HepG2 (cell line): ENCODE results near the gene STIM1. TPM values are rescaled to one million over a fixed set of nuclear protein-coding genes. Genes with fewer than 3 reads are reported as not detected.

Experiments used
- ASH2L ChIP-seq: fragments of 300-600, 200-600 bp; sonication (generic); IDR thresholded peaks from 2 replicates; pipeline ENCODE4 v1.7.0; 2017; ENCODE audit warnings: low read depth, mild to moderate bottlenecking, moderate library complexity, mixed read lengths, low read length; ENCODE audit not compliant: insufficient read length
- CENPT ChIP-seq: sonication (generic); formaldehyde crosslinking; IDR thresholded peaks from 2 replicates; pipeline ENCODE4 v1.8.0; 2022; ENCODE audit warnings: low read depth, mild to moderate bottlenecking, moderate library complexity, missing genetic modification reagents
- CREB1 ChIP-seq, 2 experiments: fragments of 450-650 bp in 1 of 2; IDR thresholded peaks; 2 replicates each; pipeline ENCODE4 v1.6.1; 2016 to 2017; ENCODE audit warnings: control low read depth in 1 of 2, mild to moderate bottlenecking in 1 of 2, missing compliant biosample characterization in 1 of 2, missing genetic modification characterization in 1 of 2
- ELK4 ChIP-seq: sonication (generic); formaldehyde crosslinking; IDR thresholded peaks from 2 replicates; pipeline ENCODE4 v1.9.0; 2021; ENCODE audit warnings: missing genetic modification reagents, borderline replicate concordance
- ETV5 ChIP-seq: IDR thresholded peaks from 2 replicates; pipeline ENCODE4 v1.6.1; 2018; ENCODE audit warnings: missing biosample characterization, missing genetic modification reagents, inconsistent platforms, borderline replicate concordance
- FOSL2 ChIP-seq: sonication (generic); formaldehyde crosslinking; IDR thresholded peaks from 2 replicates; pipeline ENCODE4 v1.4.0; 2020; ENCODE audit warnings: missing genetic modification reagents
- GTF3A ChIP-seq: sonication (generic); formaldehyde crosslinking; conservative IDR thresholded peaks from 2 replicates; pipeline ENCODE4 v1.4.0; 2020; ENCODE audit warnings: mild to moderate bottlenecking, missing genetic modification reagents
- HNF4G ChIP-seq, 2 experiments: sonication (generic) in 1 of 2; formaldehyde crosslinking in 1 of 2; IDR thresholded peaks; 2 replicates each; pipeline versions ENCODE4 v1.4.0 to v1.6.1; 2011 to 2020; ENCODE audit warnings: borderline replicate concordance in 2 of 2, low read depth in 2 of 2, mild to moderate bottlenecking in 2 of 2, low read length in 1 of 2, missing genetic modification reagents in 1 of 2, moderate library complexity in 1 of 2
- MZF1 ChIP-seq: sonication (generic); formaldehyde crosslinking; IDR thresholded peaks from 2 replicates; pipeline ENCODE4 v1.8.1; 2023; ENCODE audit warnings: mild to moderate bottlenecking, missing genetic modification reagents, borderline replicate concordance
- POLR2G ChIP-seq: fragments of 200-400 bp; formaldehyde crosslinking; IDR thresholded peaks from 2 replicates; pipeline ENCODE4 v1.6.1; 2018; ENCODE audit warnings: mild to moderate bottlenecking, low read depth, low read length, moderate library complexity
- RFXAP ChIP-seq: sonication (generic); formaldehyde crosslinking; IDR thresholded peaks from 2 replicates; pipeline ENCODE4 v1.4.0; 2020; ENCODE audit warnings: missing genetic modification reagents, borderline replicate concordance
- SNAPC2 ChIP-seq: sonication (generic); formaldehyde crosslinking; IDR thresholded peaks from 2 replicates; pipeline ENCODE4 v1.8.1; 2022; ENCODE audit warnings: mild to moderate bottlenecking, missing genetic modification reagents
- SP4 ChIP-seq: sonication (generic); formaldehyde crosslinking; IDR thresholded peaks from 2 replicates; pipeline ENCODE4 v1.8.1; 2023; ENCODE audit warnings: mild to moderate bottlenecking, missing genetic modification reagents
- YY1 ChIP-seq: IDR thresholded peaks from 2 replicates; pipeline ENCODE4 v1.6.1; 2011; ENCODE audit warnings: low read length, low read depth, moderate library complexity, mild to moderate bottlenecking; ENCODE audit not compliant: insufficient read depth, insufficient replicate concordance
- ZNF607 ChIP-seq: sonication (generic); formaldehyde crosslinking; IDR thresholded peaks from 2 replicates; pipeline ENCODE4 v1.5.1; 2020; ENCODE audit warnings: missing genetic modification reagents, mild to moderate bottlenecking, borderline replicate concordance
- ZNF678 ChIP-seq: sonication (generic); formaldehyde crosslinking; IDR thresholded peaks from 2 replicates; pipeline ENCODE4 v1.4.0; 2020; ENCODE audit warnings: mild to moderate bottlenecking, missing genetic modification reagents
- ZNF75D ChIP-seq: sonication (generic); formaldehyde crosslinking; IDR thresholded peaks from 2 replicates; pipeline ENCODE4 v1.8.1; 2023; ENCODE audit warnings: missing genetic modification reagents, mild to moderate bottlenecking, borderline replicate concordance
- ZNF850 ChIP-seq: sonication (generic); formaldehyde crosslinking; conservative IDR thresholded peaks from 2 replicates; pipeline ENCODE4 v1.9.0; 2021; ENCODE audit warnings: mild to moderate bottlenecking, missing genetic modification reagents
- polyA plus RNA-seq, 8 experiments: library from polyadenylated mRNA; depleted of rRNA in 3 of 8; stranded (reverse) in 7 of 8; unstranded in 1 of 8; fragments of >200 nt; fragmentation: Illumina TruSeq in 4 of 8; extraction: Trizol in 4 of 8; gene quantifications; 2 replicates each; pipeline versions ENCODE4 v1.2.1 to v1.2.3, GENCODE V29; 2011 to 2016; ENCODE audit warnings: low read depth in 4 of 8, missing spikeins in 1 of 8, mixed read lengths in 1 of 8; ENCODE audit not compliant: insufficient read depth in 1 of 8
- total RNA-seq, 5 experiments: library from RNA; depleted of rRNA; stranded (reverse); fragments of >200 nt; fragmentation: Illumina TruSeq; extraction: Trizol; gene quantifications; 2 replicates each; pipeline ENCODE4 v1.2.3, GENCODE V29; 2016; ENCODE audit warnings: low read depth in 1 of 5
- TF ChIP-seq, protein P1 (sequence below): sonication (generic); formaldehyde crosslinking; IDR thresholded peaks from 2 replicates; pipeline ENCODE4 v1.4.0; 2020; ENCODE audit warnings: missing genetic modification reagents, borderline replicate concordance
- TF ChIP-seq, protein P2 (sequence below): IDR thresholded peaks from 2 replicates; pipeline ENCODE4 v1.6.1; 2016; ENCODE audit warnings: low read depth

Gene STIM1
- total and polyA plus RNA-seq, 2 of the 13 experiments (the other 11 are each of a cell fraction or from before 2014, with no cell fraction given), result 19.2 to 28.5 TPM

DNA sequence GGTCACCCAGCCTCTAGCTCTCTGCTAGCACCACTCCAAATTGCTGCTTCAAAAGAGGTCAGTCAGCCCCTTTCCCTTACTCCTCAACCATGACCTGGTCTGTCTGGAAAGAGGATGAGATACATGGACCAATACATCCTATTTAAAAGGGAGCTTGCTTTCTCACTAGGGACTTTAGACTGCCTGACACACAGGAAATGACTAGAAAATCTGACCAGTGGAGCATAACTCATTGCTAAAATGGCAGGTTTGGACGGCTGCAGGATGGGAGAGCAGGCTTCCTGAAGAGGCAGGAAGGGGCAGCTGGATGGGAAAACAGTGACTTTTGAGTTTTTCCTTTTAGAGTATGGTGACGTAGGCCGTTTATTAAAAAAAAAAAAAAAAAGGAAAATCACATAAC lies 25.3 kb downstream of the STIM1 start (continued):
- TF ChIP-seq, protein P1, sequence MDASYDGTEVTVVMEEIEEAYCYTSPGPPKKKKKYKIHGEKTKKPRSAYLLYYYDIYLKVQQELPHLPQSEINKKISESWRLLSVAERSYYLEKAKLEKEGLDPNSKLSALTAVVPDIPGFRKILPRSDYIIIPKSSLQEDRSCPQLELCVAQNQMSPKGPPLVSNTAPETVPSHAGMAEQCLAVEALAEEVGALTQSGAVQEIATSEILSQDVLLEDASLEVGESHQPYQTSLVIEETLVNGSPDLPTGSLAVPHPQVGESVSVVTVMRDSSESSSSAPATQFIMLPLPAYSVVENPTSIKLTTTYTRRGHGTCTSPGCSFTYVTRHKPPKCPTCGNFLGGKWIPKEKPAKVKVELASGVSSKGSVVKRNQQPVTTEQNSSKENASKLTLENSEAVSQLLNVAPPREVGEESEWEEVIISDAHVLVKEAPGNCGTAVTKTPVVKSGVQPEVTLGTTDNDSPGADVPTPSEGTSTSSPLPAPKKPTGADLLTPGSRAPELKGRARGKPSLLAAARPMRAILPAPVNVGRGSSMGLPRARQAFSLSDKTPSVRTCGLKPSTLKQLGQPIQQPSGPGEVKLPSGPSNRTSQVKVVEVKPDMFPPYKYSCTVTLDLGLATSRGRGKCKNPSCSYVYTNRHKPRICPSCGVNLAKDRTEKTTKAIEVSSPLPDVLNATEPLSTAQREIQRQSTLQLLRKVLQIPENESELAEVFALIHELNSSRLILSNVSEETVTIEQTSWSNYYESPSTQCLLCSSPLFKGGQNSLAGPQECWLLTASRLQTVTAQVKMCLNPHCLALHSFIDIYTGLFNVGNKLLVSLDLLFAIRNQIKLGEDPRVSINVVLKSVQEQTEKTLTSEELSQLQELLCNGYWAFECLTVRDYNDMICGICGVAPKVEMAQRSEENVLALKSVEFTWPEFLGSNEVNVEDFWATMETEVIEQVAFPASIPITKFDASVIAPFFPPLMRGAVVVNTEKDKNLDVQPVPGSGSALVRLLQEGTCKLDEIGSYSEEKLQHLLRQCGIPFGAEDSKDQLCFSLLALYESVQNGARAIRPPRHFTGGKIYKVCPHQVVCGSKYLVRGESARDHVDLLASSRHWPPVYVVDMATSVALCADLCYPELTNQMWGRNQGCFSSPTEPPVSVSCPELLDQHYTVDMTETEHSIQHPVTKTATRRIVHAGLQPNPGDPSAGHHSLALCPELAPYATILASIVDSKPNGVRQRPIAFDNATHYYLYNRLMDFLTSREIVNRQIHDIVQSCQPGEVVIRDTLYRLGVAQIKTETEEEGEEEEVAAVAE (CRISPR knock-in tag), result no peak
- no peak for TF ChIP-seq ZNF607 (CRISPR knock-in tag)
- TF ChIP-seq ZNF75D (CRISPR knock-in tag), result no peak
- TF ChIP-seq GTF3A, result no peak
- TF ChIP-seq CREB1 (IDR thresholded peaks at IDR 0.05), result 0 out of 2 replicates have a peak, but pooled peaks have one; percentile 6
- no peak for TF ChIP-seq CREB1 (CRISPR knock-in tag; IDR thresholded peaks at IDR 0.05)
- TF ChIP-seq YY1, result peak; percentile 52
- peak; percentile 35; the same call in 1 of the 2 replicates for TF ChIP-seq HNF4G (IDR thresholded peaks at IDR 0.05; ENCODE audit: borderline replicate concordance, low read depth, low read length)
- no peak for TF ChIP-seq HNF4G (CRISPR knock-in tag; IDR thresholded peaks at IDR 0.05; ENCODE audit: borderline replicate concordance, low read depth)
- TF ChIP-seq ZNF678, result no peak
- TF ChIP-seq, protein P2, sequence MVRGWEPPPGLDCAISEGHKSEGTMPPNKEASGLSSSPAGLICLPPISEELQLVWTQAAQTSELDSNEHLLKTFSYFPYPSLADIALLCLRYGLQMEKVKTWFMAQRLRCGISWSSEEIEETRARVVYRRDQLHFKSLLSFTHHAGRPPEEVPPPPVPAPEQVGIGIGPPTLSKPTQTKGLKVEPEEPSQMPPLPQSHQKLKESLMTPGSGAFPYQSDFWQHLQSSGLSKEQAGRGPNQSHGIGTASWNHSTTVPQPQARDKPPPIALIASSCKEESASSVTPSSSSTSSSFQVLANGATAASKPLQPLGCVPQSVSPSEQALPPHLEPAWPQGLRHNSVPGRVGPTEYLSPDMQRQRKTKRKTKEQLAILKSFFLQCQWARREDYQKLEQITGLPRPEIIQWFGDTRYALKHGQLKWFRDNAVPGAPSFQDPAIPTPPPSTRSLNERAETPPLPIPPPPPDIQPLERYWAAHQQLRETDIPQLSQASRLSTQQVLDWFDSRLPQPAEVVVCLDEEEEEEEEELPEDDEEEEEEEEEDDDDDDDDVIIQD (CRISPR knock-in tag), result 0 out of 2 replicates have a peak, but pooled peaks have one; percentile 31
- TF ChIP-seq FOSL2 (CRISPR knock-in tag), result 0 out of 2 replicates have a peak, but pooled peaks have one; percentile 14
- TF ChIP-seq ZNF850 (CRISPR knock-in tag), result no peak
- no peak for TF ChIP-seq CENPT (CRISPR knock-in tag)
- no peak for TF ChIP-seq MZF1 (CRISPR knock-in tag)
- TF ChIP-seq POLR2G, result 0 out of 2 replicates have a peak, but pooled peaks have one; percentile 34
- no peak for TF ChIP-seq SP4 (CRISPR knock-in tag)
- TF ChIP-seq ETV5 (CRISPR knock-in tag), result peak; percentile 78; the same call in 1 of the 2 replicates
- TF ChIP-seq ELK4 (CRISPR knock-in tag), result no peak
- no peak for TF ChIP-seq SNAPC2 (CRISPR knock-in tag)
- no peak for TF ChIP-seq RFXAP (CRISPR knock-in tag)
- TF ChIP-seq ASH2L, result peak; percentile 2
